Stomach (tissue), 9 donors: Measurements from ENCODE around the gene MTHFSD. TPM values are rescaled to one million over a fixed set of nuclear protein-coding genes. Genes with fewer than 3 reads are reported as not detected.

Experiments used
- DNase-seq, 2 donors: peaks; one replicate each; pipeline versions ENCODE4 v3.0.0 to v3.0.0-alpha.2; 2013 to 2019
- H3K27ac ChIP-seq, 5 donors: fragments of 200-600 bp in 4 of 5; sonication (generic) in 4 of 5; one replicate each; pipeline ENCODE4 v1.5.1; 2013 to 2019; ENCODE audit warnings: mild to moderate bottlenecking in 1 of 5, moderate library complexity in 1 of 5
- H3K27me3 ChIP-seq, 3 donors: fragments of 200-600 bp; sonication (generic); one replicate each; pipeline ENCODE4 v1.5.1; 2017 to 2019; ENCODE audit warnings: mixed run types in 1 of 3
- H3K36me3 ChIP-seq, 4 donors: fragments of 200-600 bp; sonication (generic); 1 replicate in 3 of 4; 2 replicates in 1 of 4; pipeline ENCODE4 v1.5.1; 2016 to 2019
- H3K4me1 ChIP-seq, 4 donors: fragments of 200-600 bp; sonication (generic); one replicate each; pipeline ENCODE4 v1.5.1; 2016 to 2019
- H3K4me3 ChIP-seq, 4 donors: fragments of 200-600 bp; sonication (generic) in 3 of 4; one replicate each; pipeline ENCODE4 v1.5.1; 2016 to 2019; ENCODE audit warnings: mild to moderate bottlenecking in 1 of 4
- H3K9me3 ChIP-seq, 4 donors: fragments of 200-600 bp; sonication (generic); one replicate each; pipeline ENCODE4 v1.5.1; 2016 to 2019
- CTCF ChIP-seq, 7 experiments: fragments of 450-650 bp in 4 of 7; fragments of 200-600 bp in 3 of 7; sonication (generic) in 3 of 7; IDR thresholded peaks; one replicate each; pipeline ENCODE4 v1.5.1; 2016 to 2019; ENCODE audit warnings: antibody characterized with exemption in 7 of 7, control low read depth in 2 of 7, mild to moderate bottlenecking in 1 of 7
- EP300 ChIP-seq: sonication (generic); formaldehyde crosslinking; IDR thresholded peaks from one replicate; pipeline ENCODE4 v1.6.1; 2017; ENCODE audit warnings: antibody characterized with exemption
- POLR2A ChIP-seq, 4 donors: fragments of 450-650 bp; IDR thresholded peaks; one replicate each; pipeline ENCODE4 v1.6.1; 2016; ENCODE audit warnings: antibody characterized with exemption in 4 of 4, control low read depth in 2 of 4, mild to moderate bottlenecking in 1 of 4, moderate library complexity in 1 of 4
- POLR2AphosphoS5 ChIP-seq, 3 donors: sonication (generic); formaldehyde crosslinking; IDR thresholded peaks; one replicate each; pipeline ENCODE4 v1.6.1; 2016; ENCODE audit warnings: antibody characterized with exemption in 3 of 3
- WGBS, 5 donors: extraction: QIAGEN DNeasy Blood & Tissue Kit in 3 of 5; methylation state at CpG; one replicate each; pipeline versions ENCODE4 v1.1.5 to v1.1.7; 2013 to 2018; 5-methylcytosine and 5-hydroxymethylcytosine counted together
- intact Hi-C: fragments of 100-400 bp; cut with DNase I; formaldehyde crosslinking; loops from one replicate; pipeline ENCODE4 v1.15.1; 2023; ENCODE audit warnings: low total_unique reads
- polyA plus RNA-seq, 3 donors: library from polyadenylated mRNA; stranded (reverse); fragments of 200-250 nt; gene quantifications; one replicate each; pipeline ENCODE4 v1.2.3, GENCODE V29; 2013
- total RNA-seq, 5 donors: library from RNA; depleted of rRNA; stranded (reverse); fragments of >200 nt; gene quantifications; one replicate each; pipeline versions ENCODE4 v1.1.0 to v1.2.3, GENCODE V29; 2014 to 2016
- donor health status: healthy with polysubstance abuse.
- donor health status: Bipolar disorder and iron deficiency.
- donor health status: healthy.

The MTHFSD gene
- total and polyA plus RNA-seq, 8 donors: 3.5 to 23.1 (median 7.7) TPM

- WGBS, 5 donors: 31 to 64% (median 34%) methylated on average over 18 to 19 of the region's 19 CpGs
- H3K4me3 ChIP-seq: peak overlapping the region; percentile 4 to 44 (median 25)
- intact Hi-C loops: no loop called here
- TF ChIP-seq POLR2A (IDR thresholded peaks at IDR 0.05) (no peak), POLR2AphosphoS5 (IDR thresholded peaks at IDR 0.05) (no peak), EP300 (no peak)
- peaks cover 20 to 88% (median 55%) of the 10 kb centered on the region in 3 donors for H3K27me3 ChIP-seq
- H3K9me3 ChIP-seq: no peaks in the 10 kb centered on the region
- peak overlapping the region in 3 of 5 donors; percentile 61 to 75 (median 70) for H3K27ac ChIP-seq
- H3K4me1 ChIP-seq: peaks cover 9 to 36% (median 28%) of the 10 kb centered on the region in 4 donors
- H3K36me3 ChIP-seq: no peaks in the 10 kb centered on the region
- no peak for DNase-seq
These were observed 25.2 kb upstream of the MTHFSD start for GRCh38 chr16:86580063-86580790.

- Histone ChIP-seq H3K27ac (peak overlapping the region; percentile 61 to 78 (median 70)), H3K27me3 (peaks cover 20 to 91% (median 61%) of the 10 kb centered on the region in 3 donors), H3K4me1 (peaks cover 9 to 37% (median 28%) of the 10 kb centered on the region in 4 donors), H3K9me3 (no peaks in the 10 kb centered on the region), H3K36me3 (no peaks in the 10 kb centered on the region), H3K4me3 (peak overlapping the region; percentile 19 to 44 (median 28))
- DNase-seq: no peak
- WGBS, 5 donors: 7 to 21% (median 13%) methylated on average over 36 to 69 of the region's 69 CpGs
- TF ChIP-seq CTCF (IDR thresholded peaks at IDR 0.05): no peak
- no peak for TF ChIP-seq POLR2A (IDR thresholded peaks at IDR 0.05)
- TF ChIP-seq EP300: no peak
- no peak for TF ChIP-seq POLR2AphosphoS5 (IDR thresholded peaks at IDR 0.05)
- intact Hi-C loops: no loop called here
These were observed 24.4 kb upstream of the MTHFSD start for GRCh38 chr16:86579268-86580062.

GRCh38 chr16:86578611-86579267 is 23.7 kb upstream of the MTHFSD start:
- TF ChIP-seq POLR2A (IDR thresholded peaks at IDR 0.05) (no peak), CTCF (IDR thresholded peaks at IDR 0.05) (no peak), POLR2AphosphoS5 (IDR thresholded peaks at IDR 0.05) (no peak), EP300 (no peak)
- H3K36me3 ChIP-seq: no peaks in the 10 kb centered on the region
- H3K27me3 ChIP-seq: peaks cover 20 to 91% (median 65%) of the 10 kb centered on the region in 3 donors
- intact Hi-C loops: no loop called here
- DNase-seq: peak in 1 of 2 donors; percentile 45
- H3K9me3 ChIP-seq: no peaks in the 10 kb centered on the region
- H3K27ac ChIP-seq: peak overlapping the region; percentile 61 to 78 (median 70)
- 3 to 15% (median 7%) methylated on average over 28 to 69 of the region's 69 CpGs for whole genome bisulfite sequencing, 5 donors
- H3K4me3 ChIP-seq: peak overlapping the region; percentile 19 to 44 (median 28)
- peaks cover 9 to 37% (median 28%) of the 10 kb centered on the region in 4 donors for H3K4me1 ChIP-seq

DNA sequence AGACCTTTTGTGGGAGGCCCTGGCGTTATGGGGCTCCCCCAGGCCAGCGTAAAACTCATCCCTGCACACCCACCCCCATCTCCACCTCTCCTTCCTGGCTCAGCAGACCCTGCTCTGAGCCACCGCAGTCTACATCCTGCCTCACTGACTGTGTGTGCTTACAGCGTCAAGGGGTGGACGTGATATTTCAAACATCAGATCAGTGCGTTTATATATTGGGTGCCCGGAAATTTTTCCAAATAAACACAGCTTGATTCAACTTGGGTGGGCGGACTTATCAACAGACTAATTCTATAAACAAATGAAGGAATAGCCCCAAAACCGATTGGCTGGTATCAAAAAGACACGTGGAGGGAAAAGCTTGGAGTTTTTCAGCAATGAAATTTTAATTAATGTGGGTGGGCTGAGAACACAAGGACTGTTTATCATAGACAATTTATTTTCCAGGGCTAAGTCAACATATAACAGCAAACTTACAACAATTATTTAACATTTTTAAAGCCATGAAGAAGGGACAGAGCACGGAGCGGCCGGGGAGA is 23.1 kb upstream of the MTHFSD start, which contains the start of gene FOXL1:
TSS of gene FOXL1 (plus strand) at position 489 of the 539 bp plus-strand sequence. CDS start 175 bp downstream, outside the sequence.
- Histone ChIP-seq H3K4me3 (peak within 1 kb of the TSS; percentile 19 to 44 (median 28)), H3K27me3 (peaks cover 20 to 91% (median 66%) of the 10 kb centered on the region in 3 donors), H3K36me3 (no peaks in the 10 kb centered on the region), H3K27ac (peak within 1 kb of the TSS; percentile 61 to 78 (median 70)), H3K9me3 (no peaks in the 10 kb centered on the region), H3K4me1 (peaks cover 9 to 37% (median 28%) of the 10 kb centered on the region in 4 donors)
- WGBS, 5 donors: 18 to 38% (median 25%) methylated on average over 13 of the region's 13 CpGs
- DNase-seq: peak in 1 of 2 donors; percentile 69
- intact Hi-C loops: no loop called here
- TF ChIP-seq POLR2AphosphoS5 (IDR thresholded peaks at IDR 0.05) (peak in 1 of 3 donors; percentile 72), EP300 (no peak), POLR2A (IDR thresholded peaks at IDR 0.05) (no peak), CTCF (IDR thresholded peaks at IDR 0.05) (no peak)
